CD4-positive, alpha-beta memory T cell (primary cell): ENCODE measurements around the gene DGCR8. TPM values are rescaled to one million over a fixed set of nuclear protein-coding genes. Genes with fewer than 3 reads are reported as not detected.

Source experiments
- CTCF ChIA-PET: fragments of 350-600 bp; sonication (Branson Sonifier 250); formaldehyde crosslinking; loops from one replicate; lab custom pipeline; 2021; ENCODE audit warnings: inconsistent platforms; ENCODE audit not compliant: partially characterized antibody; lab: Charles Lee
- POLR2A ChIA-PET: fragments of 350-600 bp; sonication (Branson Sonifier 250); formaldehyde crosslinking; loops from one replicate; lab custom pipeline; 2021; ENCODE audit not compliant: partially characterized antibody; lab: Charles Lee
- DNase-seq, 5 donors: peaks; one replicate each; pipeline versions ENCODE4 v3.0.0 to v3.0.0-alpha.2; 2020 to 2022; ENCODE audit warnings: mixed read lengths in 1 of 5
- H3K27ac ChIP-seq: one replicate; pipeline ENCODE4 v1.7.0; 2013; ENCODE audit warnings: low read depth, low read length
- H3K27me3 ChIP-seq: 2 replicates; pipeline ENCODE4 v1.7.0; 2013; ENCODE audit warnings: mild to moderate bottlenecking, low read length, moderate library complexity; ENCODE audit not compliant: insufficient read depth
- H3K36me3 ChIP-seq: 2 replicates; pipeline ENCODE4 v1.7.0; 2013; ENCODE audit warnings: mild to moderate bottlenecking, low read length, moderate library complexity; ENCODE audit not compliant: insufficient read depth
- H3K4me1 ChIP-seq: 2 replicates; pipeline ENCODE4 v1.7.0; 2013; ENCODE audit warnings: mild to moderate bottlenecking, low read length, moderate library complexity; ENCODE audit not compliant: insufficient read depth
- H3K4me3 ChIP-seq, 2 donors: one replicate each; pipeline ENCODE4 v1.7.0; 2013; ENCODE audit warnings: low read length in 2 of 2, mild to moderate bottlenecking in 1 of 2
- H3K9me3 ChIP-seq, 2 donors: one replicate each; pipeline ENCODE4 v1.7.0; 2013; ENCODE audit warnings: low read length in 2 of 2, control low read depth in 1 of 2; ENCODE audit not compliant: control insufficient read depth in 1 of 2
- H3K27ac Mint-ChIP-seq, 7 donors: one replicate each; pipeline ENCODE4 v1.8.0; 2020 to 2021; ENCODE audit warnings: mixed read lengths in 7 of 7, mild to moderate bottlenecking in 6 of 7, inconsistent platforms in 3 of 7, moderate library complexity in 3 of 7
- H3K27me3 Mint-ChIP-seq, 2 donors: one replicate each; pipeline ENCODE4 v1.8.0; 2020 to 2021; ENCODE audit warnings: mixed read lengths in 2 of 2
- H3K36me3 Mint-ChIP-seq, 2 donors: one replicate each; pipeline ENCODE4 v1.8.0; 2020 to 2021; ENCODE audit warnings: mixed read lengths in 2 of 2, inconsistent platforms in 1 of 2, mild to moderate bottlenecking in 1 of 2
- H3K4me1 Mint-ChIP-seq, 4 donors: one replicate each; pipeline ENCODE4 v1.8.0; 2020 to 2021; ENCODE audit warnings: mixed read lengths in 4 of 4, mild to moderate bottlenecking in 1 of 4
- H3K4me3 Mint-ChIP-seq, 8 donors: one replicate each; pipeline ENCODE4 v1.8.0; 2020 to 2021; ENCODE audit warnings: mixed read lengths in 8 of 8, mild to moderate bottlenecking in 7 of 8, moderate library complexity in 6 of 8, inconsistent platforms in 3 of 8
- H3K9me3 Mint-ChIP-seq, 8 donors: one replicate each; pipeline ENCODE4 v1.8.0; 2020 to 2021; ENCODE audit warnings: mixed read lengths in 8 of 8, mild to moderate bottlenecking in 5 of 8, inconsistent platforms in 3 of 8, moderate library complexity in 1 of 8
- intact Hi-C: fragments of 100-400 bp; cut with micrococcal nuclease; formaldehyde crosslinking; loops from one replicate; pipeline ENCODE4 v1.15.1; 2023
- polyA plus RNA-seq, 2 donors: library from polyadenylated mRNA; unstranded; fragments of 300-500 nt; fragmentation: Illumina TruSeq; gene quantifications; one replicate each; pipeline ENCODE4 v1.2.3, GENCODE V29; 2021
- total RNA-seq, 2 experiments: library from RNA; stranded (reverse); gene quantifications; one replicate each; pipeline ENCODE4 v1.2.3, GENCODE V29; 2021

Gene DGCR8
- total and polyA plus RNA-seq, 4 experiments from 2014 or later, result 2.2 to 48.2 (median 26.3) TPM

- Histone ChIP-seq H3K9me3 (no peaks in the 10 kb centered on the region), H3K36me3 (peaks cover 63% of the 10 kb centered on the region), H3K27me3 (no peaks in the 10 kb centered on the region), H3K4me1 (peaks cover 18% of the 10 kb centered on the region), H3K4me3 (no peak overlapping the region), H3K27ac (no peak overlapping the region)
- Mint-ChIP-seq H3K9me3 (no peaks in the 10 kb centered on the region), H3K27ac (peak overlapping the region in 3 of 7 donors; percentile 18 to 75 (median 50)), H3K4me1 (peaks cover 9 to 23% (median 12%) of the 10 kb centered on the region in 4 donors), H3K27me3 (no peaks in the 10 kb centered on the region), H3K36me3 (peaks cover 10 to 53% of the 10 kb centered on the region in 2 donors), H3K4me3 (no peak overlapping the region)
- POLR2A ChIA-PET, result no interaction called here
- intact Hi-C loops, result no loop called here
- CTCF ChIA-PET, result no interaction called here
- peak in 1 of 5 donors; percentile 5 for DNase-seq
Measured at GRCh38 chr22:20111689-20112622, 31.9 kb downstream of the DGCR8 start.

GRCh38 chr22:20112623-20113511 lies 32.8 kb downstream of the DGCR8 start:
- no peak overlapping the region for H3K4me3 ChIP-seq
- peak in 1 of 5 donors; percentile 24 for DNase-seq
- H3K9me3 ChIP-seq, result no peaks in the 10 kb centered on the region
- intact Hi-C loops, result no loop called here
- ChIA-PET CTCF (no interaction called here), POLR2A (no interaction called here)
- peaks cover 7 to 49% of the 10 kb centered on the region in 2 donors for H3K36me3 Mint-ChIP-seq
- no peaks in the 10 kb centered on the region for H3K27me3 ChIP-seq
- H3K4me1 Mint-ChIP-seq, result peaks cover 9 to 23% (median 15%) of the 10 kb centered on the region in 4 donors
- H3K36me3 ChIP-seq, result peaks cover 54% of the 10 kb centered on the region
- H3K27ac ChIP-seq, result no peak overlapping the region
- H3K4me3 Mint-ChIP-seq, result no peak overlapping the region
- no peaks in the 10 kb centered on the region for H3K9me3 Mint-ChIP-seq
- peaks cover 18% of the 10 kb centered on the region for H3K4me1 ChIP-seq
- H3K27ac Mint-ChIP-seq, result peak overlapping the region in 1 of 7 donors; percentile 75
- no peaks in the 10 kb centered on the region for H3K27me3 Mint-ChIP-seq

- Mint-ChIP-seq H3K4me3 (peak overlapping the region in 1 of 8 donors; percentile 23), H3K9me3 (no peaks in the 10 kb centered on the region), H3K4me1 (peaks cover 15 to 32% (median 22%) of the 10 kb centered on the region in 4 donors), H3K36me3 (peaks cover 7 to 48% of the 10 kb centered on the region in 2 donors), H3K27ac (peak overlapping the region in 4 of 7 donors; percentile 17 to 65 (median 39)), H3K27me3 (no peaks in the 10 kb centered on the region)
- Histone ChIP-seq H3K9me3 (no peaks in the 10 kb centered on the region), H3K4me1 (peaks cover 27% of the 10 kb centered on the region), H3K27me3 (no peaks in the 10 kb centered on the region), H3K4me3 (no peak overlapping the region), H3K27ac (no peak overlapping the region), H3K36me3 (peaks cover 47% of the 10 kb centered on the region)
- intact Hi-C loops, result no loop called here
- ChIA-PET POLR2A (no interaction called here), CTCF (no interaction called here)
- peak in 1 of 5 donors; percentile 27 for DNase-seq
Measured at GRCh38 chr22:20113551-20114310, 33.7 kb downstream of the DGCR8 start.

DNA sequence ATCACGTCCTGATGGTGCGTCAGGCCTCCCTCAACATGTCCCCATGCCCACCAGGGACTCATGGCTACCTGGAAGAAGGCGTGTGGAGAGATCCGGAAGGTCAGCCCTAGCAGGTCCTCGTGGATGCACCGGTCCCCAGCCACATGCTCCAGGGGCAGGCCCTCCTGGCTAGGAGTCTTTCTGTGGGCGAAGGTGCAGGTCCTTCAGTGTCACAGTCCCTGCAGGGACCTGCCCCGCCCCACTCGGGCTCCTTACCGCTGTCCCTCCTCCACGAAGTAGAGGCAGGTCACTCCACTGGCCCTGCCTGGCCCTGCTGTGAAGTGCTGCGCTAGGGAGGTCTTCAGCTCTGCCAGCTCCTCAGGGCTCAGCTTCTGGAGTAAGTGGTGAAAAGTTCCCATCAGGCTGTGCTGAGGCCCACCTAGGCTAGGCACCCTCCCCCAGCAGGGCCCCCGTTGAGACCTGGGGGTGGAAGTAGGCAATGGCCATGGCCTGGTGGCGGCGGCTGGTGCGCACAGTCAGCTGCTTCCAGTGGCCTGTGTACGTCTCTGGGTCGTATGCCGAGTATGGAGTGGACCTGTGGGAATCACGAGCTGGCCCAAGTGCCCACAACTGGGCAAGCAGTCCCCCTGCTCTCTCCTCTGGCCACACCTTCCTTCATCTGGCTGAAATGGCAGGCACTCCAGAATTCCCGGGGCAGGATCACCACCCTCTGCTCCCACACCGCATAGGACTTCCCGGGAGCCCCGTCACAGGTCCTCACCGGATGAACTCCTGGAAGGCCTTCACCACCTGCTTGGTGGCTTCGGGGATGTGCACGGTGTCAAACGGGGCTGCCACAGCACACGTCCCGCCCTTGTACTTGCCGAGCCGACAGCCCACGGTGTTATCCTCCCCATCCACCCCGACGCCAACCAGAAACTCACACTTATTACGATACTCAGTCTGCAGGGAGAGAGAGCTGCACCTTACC lies 34.8 kb downstream of the DGCR8 start:
- Mint-ChIP-seq H3K27me3 (no peaks in the 10 kb centered on the region), H3K4me1 (peaks cover 17 to 41% (median 27%) of the 10 kb centered on the region in 4 donors), H3K27ac (peak overlapping the region in 6 of 7 donors; percentile 66 to 92 (median 79)), H3K9me3 (no peaks in the 10 kb centered on the region), H3K4me3 (peak overlapping the region in 7 of 8 donors; percentile 22 to 73 (median 67)), H3K36me3 (peaks cover 7 to 53% of the 10 kb centered on the region in 2 donors)
- H3K4me1 ChIP-seq, result peaks cover 33% of the 10 kb centered on the region
- H3K9me3 ChIP-seq, result no peaks in the 10 kb centered on the region
- no peak overlapping the region for H3K4me3 ChIP-seq
- intact Hi-C loops, result no loop called here
- ChIA-PET CTCF (no interaction called here), POLR2A (interaction anchor here (1.5 kb wide), 1 partner anchor 173 kb away, joined by 5 read pairs; the partner anchor contains the start of genes COMT and TXNRD2)
- peak in 1 of 5 donors; percentile 30 for DNase-seq
- H3K27ac ChIP-seq, result peak overlapping the region; percentile 85
- peaks cover 54% of the 10 kb centered on the region for H3K36me3 ChIP-seq
- no peaks in the 10 kb centered on the region for H3K27me3 ChIP-seq

DNA sequence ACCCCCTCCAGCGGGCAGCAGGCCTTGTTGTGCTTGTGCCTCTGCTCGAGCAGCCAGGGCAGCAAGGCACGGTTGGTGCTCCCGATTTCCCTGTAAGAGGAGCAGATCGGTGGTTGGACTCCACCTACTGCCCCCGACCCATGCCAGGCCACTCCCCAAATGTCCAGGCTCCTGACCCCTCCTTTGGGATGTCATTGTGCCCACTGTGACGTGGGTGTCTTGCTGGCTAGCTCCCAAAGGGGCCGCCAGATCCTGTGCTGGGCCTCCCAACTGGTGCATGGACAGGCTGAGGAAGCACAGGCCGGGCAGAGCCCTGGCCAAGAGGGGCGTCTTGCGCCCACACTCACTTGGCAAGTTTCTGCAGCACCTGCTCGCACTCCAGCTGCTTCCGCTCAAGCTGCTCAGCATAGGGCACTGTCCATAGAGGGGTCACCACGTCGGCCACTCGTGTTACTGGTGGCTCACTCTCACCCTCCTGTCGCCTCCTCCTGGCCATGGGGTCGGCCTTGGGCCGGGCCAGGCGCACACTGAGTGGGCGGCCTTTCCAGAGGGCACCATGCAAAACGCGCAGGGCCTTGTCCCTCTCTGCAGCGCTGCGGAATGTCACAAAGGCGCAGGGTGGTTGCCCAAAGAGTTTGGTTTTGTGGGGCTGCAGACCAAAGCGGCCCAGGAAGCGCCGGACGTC lies 35.8 kb downstream of the DGCR8 start, which contains the start of gene RANBP1:
RANBP1 (plus strand) TSS at position 414 of the 685 bp plus-strand sequence; CDS start at position 495, 81 bp downstream.
- peaks cover 18 to 49% (median 31%) of the 10 kb centered on the region in 4 donors for H3K4me1 Mint-ChIP-seq
- peak within 1 kb of the TSS; percentile 92 to 96 (median 95) for H3K27ac Mint-ChIP-seq
- Histone ChIP-seq H3K36me3 (peaks cover 55% of the 10 kb centered on the region), H3K9me3 (no peaks in the 10 kb centered on the region), H3K27me3 (no peaks in the 10 kb centered on the region), H3K27ac (peak within 1 kb of the TSS; percentile 85), H3K4me1 (peaks cover 44% of the 10 kb centered on the region), H3K4me3 (peak within 1 kb of the TSS; percentile 81 to 82)
- peak within 1 kb of the TSS; percentile 83 to 93 (median 92) for H3K4me3 Mint-ChIP-seq
- CTCF ChIA-PET, result no interaction called here
- DNase-seq, result peak in 1 of 5 donors; percentile 35
- peaks cover 7 to 50% of the 10 kb centered on the region in 2 donors for H3K36me3 Mint-ChIP-seq
- H3K9me3 Mint-ChIP-seq, result no peaks in the 10 kb centered on the region
- POLR2A ChIA-PET, result interaction anchor here (1.3 to 2.9 kb wide), 6 partner anchors 11 to 174 kb away, joined by 3 to 30 read pairs (median 10); partner anchors contain the start of genes COMT, TANGO2, TXNRD2 and ZDHHC8
- intact Hi-C loops, result loop anchor here (2.0 kb wide), 1 partner anchor 937 kb away; the partner anchor contains the start of gene SLC25A1
- H3K27me3 Mint-ChIP-seq, result no peaks in the 10 kb centered on the region
